Thoracic aorta (tissue), 2 donors: ENCODE results near the gene UBE2E2. TPM values are rescaled to one million over a fixed set of nuclear protein-coding genes. Genes with fewer than 3 reads are reported as not detected.

Source experiments
- ATAC-seq: fragments of 150-250 bp; one replicate; pipeline ENCODE4 v1.8.0; 2017; ENCODE audit warnings: low read depth; ENCODE audit not compliant: insufficient number of reproducible peaks, low FRiP score
- DNase-seq: peaks from one replicate; pipeline ENCODE4 v3.0.0-alpha.2; 2020; ENCODE audit warnings: low spot score
- H3K27ac ChIP-seq, 2 donors: fragments of 200-600 bp; sonication (generic); 1 replicate in 1 of 2; 2 replicates in 1 of 2; pipeline ENCODE4 v1.5.1; 2016; ENCODE audit warnings: mild to moderate bottlenecking in 2 of 2, moderate library complexity in 2 of 2
- H3K27me3 ChIP-seq: fragments of 200-600 bp; sonication (generic); replicated peaks from 2 replicates; pipeline ENCODE4 v1.6.0; 2016; ENCODE audit warnings: mild to moderate bottlenecking; ENCODE audit not compliant: insufficient read depth
- H3K36me3 ChIP-seq: fragments of 200-600 bp; sonication (generic); one replicate; pipeline ENCODE4 v1.5.1; 2016
- H3K4me1 ChIP-seq, 2 donors: fragments of 200-600 bp; sonication (generic); 1 replicate in 1 of 2; 2 replicates in 1 of 2; pipeline versions ENCODE4 v1.5.1 to v1.6.0; 2016; ENCODE audit warnings: low read depth in 2 of 2, mild to moderate bottlenecking in 1 of 2; ENCODE audit not compliant: control insufficient read depth in 1 of 2
- H3K4me3 ChIP-seq: fragments of 200-600 bp; sonication (generic); 2 replicates; pipeline ENCODE4 v1.5.1; 2016; ENCODE audit warnings: mild to moderate bottlenecking
- H3K9me3 ChIP-seq: fragments of 200-600 bp; sonication (generic); 2 replicates; pipeline ENCODE4 v1.5.1; 2016
- total RNA-seq, 2 donors: library from RNA; depleted of rRNA; stranded (reverse); fragments of >200 nt; gene quantifications; one replicate each; pipeline versions ENCODE4 v1.1.0 to v1.2.3, GENCODE V29; 2016
- TF ChIP-seq, protein P1 (sequence below): fragments of 200-600 bp; sonication (generic); IDR thresholded peaks from one replicate; pipeline ENCODE4 v1.5.1; 2019; ENCODE audit warnings: antibody characterized with exemption

The UBE2E2 gene
- total RNA-seq, 2 donors from 2014 or later, result 30.3 to 44.0 TPM

GRCh38 chr3:23201154-23201838, 1.8 kb upstream of the UBE2E2 start:
- TF ChIP-seq, protein P1, sequence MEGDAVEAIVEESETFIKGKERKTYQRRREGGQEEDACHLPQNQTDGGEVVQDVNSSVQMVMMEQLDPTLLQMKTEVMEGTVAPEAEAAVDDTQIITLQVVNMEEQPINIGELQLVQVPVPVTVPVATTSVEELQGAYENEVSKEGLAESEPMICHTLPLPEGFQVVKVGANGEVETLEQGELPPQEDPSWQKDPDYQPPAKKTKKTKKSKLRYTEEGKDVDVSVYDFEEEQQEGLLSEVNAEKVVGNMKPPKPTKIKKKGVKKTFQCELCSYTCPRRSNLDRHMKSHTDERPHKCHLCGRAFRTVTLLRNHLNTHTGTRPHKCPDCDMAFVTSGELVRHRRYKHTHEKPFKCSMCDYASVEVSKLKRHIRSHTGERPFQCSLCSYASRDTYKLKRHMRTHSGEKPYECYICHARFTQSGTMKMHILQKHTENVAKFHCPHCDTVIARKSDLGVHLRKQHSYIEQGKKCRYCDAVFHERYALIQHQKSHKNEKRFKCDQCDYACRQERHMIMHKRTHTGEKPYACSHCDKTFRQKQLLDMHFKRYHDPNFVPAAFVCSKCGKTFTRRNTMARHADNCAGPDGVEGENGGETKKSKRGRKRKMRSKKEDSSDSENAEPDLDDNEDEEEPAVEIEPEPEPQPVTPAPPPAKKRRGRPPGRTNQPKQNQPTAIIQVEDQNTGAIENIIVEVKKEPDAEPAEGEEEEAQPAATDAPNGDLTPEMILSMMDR, result no peak
- no peak for ATAC-seq
- Histone ChIP-seq H3K4me3 (no peak overlapping the region), H3K27me3 (no peaks in the 10 kb centered on the region), H3K9me3 (no peaks in the 10 kb centered on the region), H3K36me3 (no peaks in the 10 kb centered on the region), H3K27ac (no peak overlapping the region), H3K4me1 (peaks cover 7 to 15% of the 10 kb centered on the region in 2 donors)
- no peak for DNase-seq

DNA sequence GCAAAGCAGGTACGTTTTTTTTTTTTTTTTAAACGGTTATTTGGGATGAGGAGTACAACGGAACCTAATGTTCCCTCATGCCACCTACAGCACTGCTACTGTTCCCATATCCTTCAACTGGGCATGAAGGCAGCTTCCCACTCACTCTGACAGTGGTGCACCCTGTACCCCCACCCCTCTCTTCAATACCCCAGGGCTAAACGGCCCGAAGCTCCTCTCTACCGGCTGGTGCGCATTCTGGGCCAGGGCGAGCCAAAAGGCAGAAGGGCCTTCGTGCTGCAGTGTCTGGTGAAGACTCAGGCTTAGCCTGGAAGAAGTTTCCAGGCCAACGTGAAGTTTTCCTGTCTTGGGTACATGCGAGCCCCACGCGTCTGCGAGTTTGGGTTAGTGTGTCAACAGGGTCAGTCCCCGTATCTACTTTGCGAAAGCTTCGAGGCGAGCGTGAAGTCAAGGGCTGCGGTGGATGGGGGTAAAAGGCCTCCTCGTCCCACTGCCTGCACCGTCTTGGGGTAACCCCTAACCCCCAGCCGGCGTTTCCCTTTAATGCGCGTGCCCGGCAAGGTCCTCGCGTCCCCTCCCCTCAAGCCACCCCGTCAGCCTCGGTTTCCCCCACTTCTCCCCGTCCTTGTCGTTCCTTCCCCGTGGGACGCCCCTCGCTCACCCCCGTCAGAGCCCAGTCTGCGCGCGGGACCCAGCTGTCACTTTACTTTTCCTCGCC, 765 bp upstream of the UBE2E2 start:
- H3K4me3 ChIP-seq, result peak overlapping the region; percentile 88
- no peaks in the 10 kb centered on the region for H3K9me3 ChIP-seq
- TF ChIP-seq, protein P1, result no peak
- H3K27ac ChIP-seq, result peak overlapping the region; percentile 70 to 73
- H3K36me3 ChIP-seq, result no peaks in the 10 kb centered on the region
- H3K27me3 ChIP-seq, result no peaks in the 10 kb centered on the region
- DNase-seq, result peak; percentile 5
- H3K4me1 ChIP-seq, result peaks cover 7 to 15% of the 10 kb centered on the region in 2 donors
- ATAC-seq, result peak; percentile 29

DNA sequence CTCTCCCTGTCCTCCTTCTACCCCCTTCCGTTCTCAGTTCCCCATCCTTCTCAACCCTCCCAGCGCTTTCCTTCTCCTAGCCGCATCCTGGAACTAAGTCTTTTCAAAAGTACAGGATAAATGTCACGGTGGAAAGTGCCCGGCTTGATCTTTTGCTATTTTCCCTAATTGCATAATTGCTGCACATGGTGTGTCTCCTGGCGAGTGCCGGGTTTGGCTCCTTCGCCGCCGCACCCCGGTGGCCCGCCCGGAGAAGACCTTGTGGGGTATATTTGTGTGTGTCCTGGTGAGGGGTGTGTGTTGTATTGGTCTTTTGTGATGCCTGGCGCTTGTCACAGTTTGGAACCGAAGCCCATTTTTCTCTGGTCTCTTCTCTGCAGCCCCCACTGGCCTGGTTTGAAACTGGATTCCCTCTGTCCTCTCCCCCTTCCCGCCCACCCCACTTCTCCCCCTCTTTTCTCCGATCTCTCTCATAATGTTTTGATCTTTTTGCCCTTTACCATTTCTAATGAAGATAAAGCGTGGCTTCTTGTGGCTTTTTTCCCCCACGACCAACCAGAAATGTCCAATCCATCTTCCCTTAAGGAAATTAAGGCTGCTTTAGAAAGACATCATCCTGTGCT, 692 bp downstream of the UBE2E2 start:
- Histone ChIP-seq H3K36me3 (no peaks in the 10 kb centered on the region), H3K4me3 (peak overlapping the region; percentile 88), H3K4me1 (peaks cover 7 to 15% of the 10 kb centered on the region in 2 donors), H3K27ac (peak overlapping the region in 1 of 2 donors; percentile 70), H3K9me3 (no peaks in the 10 kb centered on the region), H3K27me3 (no peaks in the 10 kb centered on the region)
- ATAC-seq, result no peak
- TF ChIP-seq, protein P1, result no peak
- DNase-seq, result no peak

- TF ChIP-seq, protein P1, result no peak
- Histone ChIP-seq H3K9me3 (no peaks in the 10 kb centered on the region), H3K27ac (no peak overlapping the region), H3K4me1 (peaks cover 7 to 15% of the 10 kb centered on the region in 2 donors), H3K36me3 (no peaks in the 10 kb centered on the region), H3K4me3 (no peak overlapping the region), H3K27me3 (no peaks in the 10 kb centered on the region)
- ATAC-seq (no peak), DNase-seq (no peak)
Measured at GRCh38 chr3:23206366-23206765, 3.2 kb downstream of the UBE2E2 start.

DNA sequence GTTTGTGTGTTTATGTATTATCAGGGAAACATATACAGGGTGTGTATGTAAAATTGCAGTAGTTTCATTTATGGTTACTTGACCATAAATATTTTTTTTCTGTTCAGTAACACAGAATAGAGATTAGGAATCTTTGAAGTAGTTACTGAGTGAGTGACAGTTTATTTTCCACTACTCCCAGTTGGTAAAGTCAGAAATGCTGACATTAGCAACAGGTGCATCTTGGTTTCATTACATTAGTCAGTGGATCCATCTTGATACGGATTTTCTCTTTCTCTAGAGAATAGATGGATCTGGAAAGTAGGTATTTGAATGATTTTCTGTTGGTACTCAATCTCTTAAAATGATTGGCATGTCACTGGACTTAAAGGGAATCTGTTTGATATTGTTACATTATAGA, 6.0 kb downstream of the UBE2E2 start:
- Histone ChIP-seq H3K36me3 (no peaks in the 10 kb centered on the region), H3K27ac (no peak overlapping the region), H3K27me3 (no peaks in the 10 kb centered on the region), H3K4me3 (no peak overlapping the region), H3K4me1 (peaks cover 7 to 10% of the 10 kb centered on the region in 2 donors), H3K9me3 (no peaks in the 10 kb centered on the region)
- TF ChIP-seq, protein P1, result no peak
- no peak for DNase-seq
- ATAC-seq, result no peak
